DMS153 treated with DMSO at 0.1 percent for 48 hours (cell line): ENCODE results near the gene C22orf23.

Experiments
- DNase-seq: peaks from one replicate; lab custom pipeline; 2025; ENCODE audit not compliant: unreplicated experiment; lab: John Stamatoyannopoulos, UW

The C22orf23 gene

GRCh38 chr22:37905534-37906363 lies 47.7 kb downstream of the C22orf23 start, which contains the start of gene MICALL1:
MICALL1 (plus strand) TSS chr22:37906297; CDS start chr22:37906423, 126 bp downstream.
- DNase-seq = peak; percentile 11

- no peak for DNase-seq
Measured at GRCh38 chr22:37904572-37905533, 48.5 kb downstream of the C22orf23 start.

GRCh38 chr22:37898441-37899181 lies 54.8 kb downstream of the C22orf23 start:
- DNase-seq = no peak

- DNase-seq = no peak
Measured at GRCh38 chr22:37897807-37898206, 55.6 kb downstream of the C22orf23 start.

- no peak for DNase-seq
Measured at GRCh38 chr22:37896939-37897338, 56.5 kb downstream of the C22orf23 start.

- peak; percentile 59 for DNase-seq
Measured at GRCh38 chr22:37896181-37896592, 57.2 kb downstream of the C22orf23 start.

- DNase-seq = no peak
Measured at GRCh38 chr22:37894939-37895670, 58.3 kb downstream of the C22orf23 start.

- DNase-seq = no peak
Measured at GRCh38 chr22:37893583-37893983, 59.8 kb downstream of the C22orf23 start.
